G401 (cell line): ENCODE results near the gene KRT81. TPM values are rescaled to one million over a fixed set of nuclear protein-coding genes. Genes with fewer than 3 reads are reported as not detected.

Source experiments
- total RNA-seq: library from RNA; depleted of rRNA; stranded (reverse); fragments of >200 nt; shearing (Covaris generic); gene quantifications from 2 replicates; pipeline ENCODE4 v1.2.3, GENCODE V29; 2014; rRNA removed

Gene KRT81
- total RNA-seq, 1 experiment from 2014 or later, result not detected

Other genes with a start within 250 kb of the KRT81 start
- gene NR4A1, start 240.1 kb downstream of the KRT81 start, total RNA-seq, result 9.8 and 16.5 TPM in 2 replicates
- 54.7 and 72.2 TPM in 2 replicates for gene ATG101, start 221.6 kb downstream of the KRT81 start, total RNA-seq
- gene SMIM41, start 211.8 kb downstream of the KRT81 start, total RNA-seq, result not detected in 2 replicates
- 0.37 and 0.44 TPM in 2 replicates for gene KRT80, start 99.5 kb downstream of the KRT81 start, total RNA-seq
- 0.49 TPM in 1 of 2 replicates, not detected in the other for gene KRT7, start 58.3 kb downstream of the KRT81 start, total RNA-seq
- gene KRT86, start 16.9 kb downstream of the KRT81 start, total RNA-seq, result not detected in 2 replicates
- 0.07 TPM in 1 of 2 replicates, not detected in the other for gene KRT83, start 29.9 kb upstream of the KRT81 start, total RNA-seq
- not detected in 2 replicates for gene KRT85, start 75.9 kb upstream of the KRT81 start, total RNA-seq
- not detected in 2 replicates for gene KRT84, start 94.1 kb upstream of the KRT81 start, total RNA-seq
- gene KRT82, start 114.8 kb upstream of the KRT81 start, total RNA-seq, result not detected in 2 replicates
- gene KRT75, start 142.8 kb upstream of the KRT81 start, total RNA-seq, result 0.20 and 0.43 TPM in 2 replicates
- not detected in 2 replicates for gene KRT6B, start 160.6 kb upstream of the KRT81 start, total RNA-seq
- gene KRT6C, start 182.3 kb upstream of the KRT81 start, total RNA-seq, result not detected in 2 replicates
- not detected in 2 replicates for gene KRT6A, start 201.7 kb upstream of the KRT81 start, total RNA-seq
- not detected in 2 replicates for gene KRT5, start 228.9 kb upstream of the KRT81 start, total RNA-seq